Subcutaneous adipose tissue (tissue), 4 donors: ENCODE measurements around the gene CDKN2B-AS1. TPM values are rescaled to one million over a fixed set of nuclear protein-coding genes. Genes with fewer than 3 reads are reported as not detected.

ENCODE experiments used
- total RNA-seq, 4 donors: library from RNA; depleted of rRNA; stranded (reverse); fragments of >200 nt; gene quantifications; one replicate each; pipeline ENCODE4 v1.1.0, GENCODE V29; 2016
- TF ChIP-seq, protein P1 (sequence below): fragments of 450-650 bp; IDR thresholded peaks from one replicate; pipeline ENCODE4 v1.5.1; 2016; ENCODE audit warnings: low read depth, mild to moderate bottlenecking, control low read depth, antibody characterized with exemption, moderate library complexity

Gene CDKN2B-AS1
- total RNA-seq, 4 donors from 2014 or later = 6.1 TPM; not detected in 3

DNA sequence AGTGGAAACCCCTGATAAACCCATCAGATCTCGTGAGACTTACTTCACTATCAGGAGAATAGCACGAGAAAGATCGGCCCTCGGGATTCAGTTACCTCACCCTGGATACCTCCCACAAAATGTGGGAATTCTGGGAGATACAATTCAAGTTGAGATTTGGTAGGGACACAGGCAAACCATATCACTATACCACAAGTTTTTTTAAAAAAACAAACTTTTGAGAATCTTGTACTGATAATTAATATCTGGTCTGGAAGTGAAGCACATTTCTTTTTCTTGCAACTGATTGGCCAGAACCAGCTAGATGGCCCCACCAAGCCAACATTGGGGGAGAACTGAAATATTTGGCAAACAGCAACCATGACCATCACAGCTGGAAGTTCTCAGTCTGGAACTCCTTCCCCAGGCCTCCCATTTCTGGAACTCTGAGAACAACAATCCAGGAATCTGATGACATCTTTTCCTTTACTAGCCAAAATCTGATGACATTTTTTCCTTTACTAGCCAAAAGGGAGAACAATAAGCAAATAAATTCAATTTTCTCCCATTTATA lies 66.3 kb downstream of the CDKN2B-AS1 start:
- TF ChIP-seq, protein P1, sequence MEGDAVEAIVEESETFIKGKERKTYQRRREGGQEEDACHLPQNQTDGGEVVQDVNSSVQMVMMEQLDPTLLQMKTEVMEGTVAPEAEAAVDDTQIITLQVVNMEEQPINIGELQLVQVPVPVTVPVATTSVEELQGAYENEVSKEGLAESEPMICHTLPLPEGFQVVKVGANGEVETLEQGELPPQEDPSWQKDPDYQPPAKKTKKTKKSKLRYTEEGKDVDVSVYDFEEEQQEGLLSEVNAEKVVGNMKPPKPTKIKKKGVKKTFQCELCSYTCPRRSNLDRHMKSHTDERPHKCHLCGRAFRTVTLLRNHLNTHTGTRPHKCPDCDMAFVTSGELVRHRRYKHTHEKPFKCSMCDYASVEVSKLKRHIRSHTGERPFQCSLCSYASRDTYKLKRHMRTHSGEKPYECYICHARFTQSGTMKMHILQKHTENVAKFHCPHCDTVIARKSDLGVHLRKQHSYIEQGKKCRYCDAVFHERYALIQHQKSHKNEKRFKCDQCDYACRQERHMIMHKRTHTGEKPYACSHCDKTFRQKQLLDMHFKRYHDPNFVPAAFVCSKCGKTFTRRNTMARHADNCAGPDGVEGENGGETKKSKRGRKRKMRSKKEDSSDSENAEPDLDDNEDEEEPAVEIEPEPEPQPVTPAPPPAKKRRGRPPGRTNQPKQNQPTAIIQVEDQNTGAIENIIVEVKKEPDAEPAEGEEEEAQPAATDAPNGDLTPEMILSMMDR = no peak

DNA sequence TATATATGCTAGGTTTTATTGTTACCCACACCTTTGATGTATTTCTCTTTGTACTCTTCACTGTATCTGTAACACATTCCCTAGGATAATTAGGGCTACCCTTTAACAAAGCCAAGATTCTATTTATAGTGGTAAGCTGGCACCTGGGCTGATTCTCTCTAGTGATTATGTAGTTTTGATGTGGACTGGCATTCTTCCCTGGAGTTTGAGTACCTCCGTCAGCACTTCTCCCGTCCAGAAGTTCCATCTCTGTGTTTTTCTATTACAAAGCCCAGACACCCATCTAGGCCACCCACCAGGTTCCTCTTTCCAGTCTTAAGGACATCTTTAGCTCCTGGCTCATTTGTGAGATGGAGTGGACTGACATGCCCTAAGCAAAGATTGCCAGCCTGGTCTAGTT lies 70.4 kb downstream of the CDKN2B-AS1 start:
- TF ChIP-seq, protein P1 = no peak

DNA sequence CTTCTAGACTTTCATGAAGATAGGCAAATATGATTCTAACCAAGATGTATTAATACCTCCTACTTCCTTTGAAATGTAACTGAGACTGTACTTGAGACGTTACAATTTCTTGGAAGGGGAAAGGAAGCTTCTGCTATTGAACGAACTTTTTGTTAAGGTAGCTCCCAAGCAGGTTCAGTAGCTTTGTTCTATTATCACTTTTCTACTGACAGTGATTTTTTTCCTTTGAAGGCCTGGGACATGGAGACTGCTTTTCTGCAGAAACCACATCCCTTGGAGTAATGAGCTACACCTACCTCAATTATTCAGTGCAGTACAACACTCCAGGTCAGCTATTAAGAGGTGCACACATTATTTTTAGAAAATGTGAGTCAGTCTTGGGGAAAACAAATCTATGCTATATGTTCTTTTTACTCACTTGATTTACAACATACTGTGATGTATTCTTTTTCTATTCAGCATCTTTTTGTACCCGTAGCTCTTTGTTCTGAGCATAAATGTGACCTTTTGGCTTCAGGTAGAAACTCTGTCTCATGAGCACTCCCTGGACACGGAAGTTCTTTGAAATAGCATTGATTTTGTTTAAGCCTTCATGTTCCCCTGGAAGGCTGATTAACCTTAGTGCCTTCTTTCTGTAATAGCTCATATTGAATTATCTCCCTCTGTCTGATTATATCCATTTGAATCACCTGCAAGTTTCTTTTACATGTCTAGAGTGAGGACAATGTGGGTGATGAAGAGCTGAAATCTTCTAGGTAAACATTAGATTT lies 71.0 kb downstream of the CDKN2B-AS1 start:
- TF ChIP-seq, protein P1 = no peak

DNA sequence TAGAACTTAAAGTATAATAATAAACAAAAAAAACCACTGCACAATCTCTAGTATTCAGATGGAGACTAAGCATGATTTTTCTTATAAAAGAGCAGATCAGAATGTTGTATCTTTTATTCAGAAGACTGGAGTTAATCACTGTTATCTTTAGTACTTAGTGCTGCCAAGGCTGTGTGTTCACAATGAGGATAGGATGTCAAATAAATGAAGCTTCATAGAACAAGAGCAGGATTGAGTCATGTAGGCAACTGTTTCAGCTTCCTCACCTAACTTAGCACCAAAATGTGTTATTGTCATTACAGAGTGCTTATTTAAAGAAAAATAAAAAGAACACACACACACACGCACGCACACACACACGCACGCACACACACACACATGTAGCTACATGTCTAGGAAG lies 72.6 kb downstream of the CDKN2B-AS1 start:
- TF ChIP-seq, protein P1 = no peak

DNA sequence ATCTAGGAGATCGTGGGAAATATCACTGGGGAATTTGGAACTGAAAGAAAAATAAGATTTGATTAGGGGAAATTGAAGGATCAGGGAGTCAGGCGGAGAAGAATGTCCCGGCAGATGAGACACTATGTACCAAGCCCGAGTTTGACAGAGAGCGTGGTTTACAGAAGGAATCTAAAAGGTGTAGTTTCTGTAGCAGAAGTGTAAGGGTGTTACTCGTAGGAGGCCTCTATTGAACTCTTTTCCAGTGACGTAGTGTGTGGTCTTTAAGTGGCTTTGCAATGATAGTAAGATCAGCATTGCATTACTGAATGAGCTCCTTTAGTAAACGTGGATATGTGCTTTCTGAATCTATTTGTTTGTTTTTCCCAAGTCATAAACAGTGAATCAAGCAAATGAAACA lies 73.8 kb downstream of the CDKN2B-AS1 start:
- TF ChIP-seq, protein P1 = no peak

DNA sequence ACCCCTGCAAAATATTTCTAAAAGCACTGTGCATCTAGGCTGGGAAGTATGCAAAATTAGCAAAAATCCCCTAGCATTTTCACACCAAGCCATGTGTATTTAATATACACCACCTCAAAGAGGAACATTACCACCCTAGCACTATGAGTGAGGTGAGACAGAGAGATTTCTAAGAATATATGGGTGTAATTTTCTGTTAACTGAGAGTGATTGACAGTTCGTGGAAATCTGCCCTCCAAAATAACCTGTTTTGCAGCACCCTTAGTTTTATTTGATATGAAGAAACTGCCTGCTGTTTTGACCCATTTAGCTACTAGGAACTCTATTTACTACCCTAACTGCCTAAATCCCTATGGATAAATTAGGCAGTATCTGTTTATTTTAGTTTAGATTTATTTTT lies 78.8 kb downstream of the CDKN2B-AS1 start:
- TF ChIP-seq, protein P1 = no peak

DNA sequence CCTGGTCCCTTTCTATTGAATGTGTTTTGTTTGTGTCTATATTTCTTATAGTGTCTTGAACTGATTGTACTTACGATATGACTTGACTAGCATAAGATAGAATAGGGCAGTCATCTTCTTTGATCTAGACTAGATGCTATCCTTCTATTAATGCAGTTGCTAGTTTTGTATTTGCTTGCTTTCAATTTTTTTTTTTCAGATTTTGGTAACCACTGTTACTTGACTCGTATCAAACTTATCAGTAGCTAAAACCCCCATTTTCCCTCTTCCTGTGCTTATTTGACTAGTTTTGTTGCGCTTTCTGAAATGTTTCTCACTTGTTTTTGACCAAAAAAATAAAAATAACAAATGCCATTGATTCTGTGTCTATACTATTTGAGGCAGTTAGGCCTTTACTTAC lies 83.5 kb downstream of the CDKN2B-AS1 start:
- TF ChIP-seq, protein P1 = no peak
